Measurements from ENCODE around the gene RBP3.

DNA sequence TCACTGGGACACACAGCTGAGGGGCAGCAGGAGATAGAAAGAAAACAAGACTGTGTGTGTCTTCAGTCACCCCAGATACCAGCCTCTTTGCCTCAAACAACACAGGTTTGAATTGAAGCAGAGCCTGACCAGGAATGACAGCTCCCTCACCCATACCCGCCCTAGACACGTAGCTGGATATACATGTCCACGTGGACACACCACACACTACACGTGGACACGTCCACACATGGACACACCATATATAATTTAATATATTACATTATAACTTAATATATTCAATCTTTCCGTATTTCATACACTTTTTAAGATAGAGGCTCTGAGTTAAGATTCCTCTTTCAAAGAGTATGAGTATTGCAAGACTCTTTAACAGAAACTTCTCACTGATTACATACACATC lies 14.6 kb upstream of the RBP3 start:
- TF ChIP-seq, protein P1, sequence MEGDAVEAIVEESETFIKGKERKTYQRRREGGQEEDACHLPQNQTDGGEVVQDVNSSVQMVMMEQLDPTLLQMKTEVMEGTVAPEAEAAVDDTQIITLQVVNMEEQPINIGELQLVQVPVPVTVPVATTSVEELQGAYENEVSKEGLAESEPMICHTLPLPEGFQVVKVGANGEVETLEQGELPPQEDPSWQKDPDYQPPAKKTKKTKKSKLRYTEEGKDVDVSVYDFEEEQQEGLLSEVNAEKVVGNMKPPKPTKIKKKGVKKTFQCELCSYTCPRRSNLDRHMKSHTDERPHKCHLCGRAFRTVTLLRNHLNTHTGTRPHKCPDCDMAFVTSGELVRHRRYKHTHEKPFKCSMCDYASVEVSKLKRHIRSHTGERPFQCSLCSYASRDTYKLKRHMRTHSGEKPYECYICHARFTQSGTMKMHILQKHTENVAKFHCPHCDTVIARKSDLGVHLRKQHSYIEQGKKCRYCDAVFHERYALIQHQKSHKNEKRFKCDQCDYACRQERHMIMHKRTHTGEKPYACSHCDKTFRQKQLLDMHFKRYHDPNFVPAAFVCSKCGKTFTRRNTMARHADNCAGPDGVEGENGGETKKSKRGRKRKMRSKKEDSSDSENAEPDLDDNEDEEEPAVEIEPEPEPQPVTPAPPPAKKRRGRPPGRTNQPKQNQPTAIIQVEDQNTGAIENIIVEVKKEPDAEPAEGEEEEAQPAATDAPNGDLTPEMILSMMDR (IDR thresholded peaks at IDR 0.05) = no peak
- TF ChIP-seq POLR2A (IDR thresholded peaks at IDR 0.05) (no peak), EP300 (IDR thresholded peaks at IDR 0.05) (no peak)

Measured in ovary (tissue), 3 donors.